ENCODE results near the gene MYO1B.
"Not testable (repeated sequence)": the region's sequence is repeated elsewhere in the genome, so short reads cannot be mapped to it uniquely, and the experiment has no call there.

The MYO1B gene

GRCh38 chr2:191410646-191411436 lies 165.6 kb downstream of the MYO1B start:
- no peak for DNase-seq (ENCODE audit: low read depth)

- no peak for DNase-seq (ENCODE audit: low read depth)
Measured at GRCh38 chr2:191411472-191411871, 166.3 kb downstream of the MYO1B start.

- no peak for DNase-seq (ENCODE audit: low read depth)
Measured at GRCh38 chr2:191412353-191412752, 167.1 kb downstream of the MYO1B start.

- no peak for DNase-seq (ENCODE audit: low read depth)
Measured at GRCh38 chr2:191415101-191415500, 169.9 kb downstream of the MYO1B start.

- no peak for DNase-seq (ENCODE audit: low read depth)
Measured at GRCh38 chr2:191415858-191416257, 170.7 kb downstream of the MYO1B start.

- DNase-seq (ENCODE audit: low read depth) = no peak
Measured at GRCh38 chr2:191417746-191418145, 172.5 kb downstream of the MYO1B start.

GRCh38 chr2:191421950-191422349 lies 176.7 kb downstream of the MYO1B start:
- no peak for DNase-seq (ENCODE audit: low read depth)

GRCh38 chr2:191427031-191427430 lies 181.8 kb downstream of the MYO1B start:
- no peak for DNase-seq (ENCODE audit: low read depth)

GRCh38 chr2:191428141-191428540 lies 182.9 kb downstream of the MYO1B start:
- DNase-seq (ENCODE audit: low read depth) = no peak

GRCh38 chr2:191430476-191430875 lies 185.3 kb downstream of the MYO1B start:
- no peak for DNase-seq (ENCODE audit: low read depth)

- no peak for DNase-seq (ENCODE audit: low read depth)
Measured at GRCh38 chr2:191432121-191432520, 186.9 kb downstream of the MYO1B start.

GRCh38 chr2:191434072-191434471 lies 188.9 kb downstream of the MYO1B start:
- DNase-seq (ENCODE audit: low read depth) = no peak

- no peak for DNase-seq (ENCODE audit: low read depth)
Measured at GRCh38 chr2:191435141-191435540, 189.9 kb downstream of the MYO1B start.

GRCh38 chr2:191436368-191437055 lies 191.3 kb downstream of the MYO1B start:
- DNase-seq (ENCODE audit: low read depth) = no peak

- DNase-seq (ENCODE audit: low read depth) = no peak
Measured at GRCh38 chr2:191439481-191439880, 194.3 kb downstream of the MYO1B start.

GRCh38 chr2:191441496-191442214 lies 196.5 kb downstream of the MYO1B start:
- no peak for DNase-seq (ENCODE audit: low read depth)

GRCh38 chr2:191443446-191443845 lies 198.2 kb downstream of the MYO1B start:
- no peak for DNase-seq (ENCODE audit: low read depth)

- DNase-seq (ENCODE audit: low read depth) = no peak
Measured at GRCh38 chr2:191446910-191447309, 201.7 kb downstream of the MYO1B start.

- DNase-seq (ENCODE audit: low read depth) = no peak
Measured at GRCh38 chr2:191451116-191451515, 205.9 kb downstream of the MYO1B start.

- DNase-seq (ENCODE audit: low read depth) = no peak
Measured at GRCh38 chr2:191452065-191452464, 206.9 kb downstream of the MYO1B start.

- DNase-seq (ENCODE audit: low read depth) = no peak
Measured at GRCh38 chr2:191453761-191454160, 208.6 kb downstream of the MYO1B start.

GRCh38 chr2:191456506-191456905 lies 211.3 kb downstream of the MYO1B start:
- not testable (repeated sequence) for DNase-seq (ENCODE audit: low read depth)

GRCh38 chr2:191459158-191459557 lies 214.0 kb downstream of the MYO1B start:
- no peak for DNase-seq (ENCODE audit: low read depth)
